Measurements from ENCODE around the gene PSENEN.

Gene PSENEN

GRCh38 chr19:35775298-35776101, 30.0 kb downstream of the PSENEN start, which contains the start of gene ARHGAP33:
ARHGAP33 (plus strand) TSS chr19:35775564; CDS start chr19:35775659, 95 bp downstream.
- DNase-seq: peak; percentile 98

GRCh38 chr19:35776102-35776788, 30.8 kb downstream of the PSENEN start:
- no peak for DNase-seq

GRCh38 chr19:35777086-35777841, 31.8 kb downstream of the PSENEN start:
- DNase-seq: no peak

- DNase-seq: no peak
Measured at GRCh38 chr19:35777961-35778360, 32.5 kb downstream of the PSENEN start.

DNA sequence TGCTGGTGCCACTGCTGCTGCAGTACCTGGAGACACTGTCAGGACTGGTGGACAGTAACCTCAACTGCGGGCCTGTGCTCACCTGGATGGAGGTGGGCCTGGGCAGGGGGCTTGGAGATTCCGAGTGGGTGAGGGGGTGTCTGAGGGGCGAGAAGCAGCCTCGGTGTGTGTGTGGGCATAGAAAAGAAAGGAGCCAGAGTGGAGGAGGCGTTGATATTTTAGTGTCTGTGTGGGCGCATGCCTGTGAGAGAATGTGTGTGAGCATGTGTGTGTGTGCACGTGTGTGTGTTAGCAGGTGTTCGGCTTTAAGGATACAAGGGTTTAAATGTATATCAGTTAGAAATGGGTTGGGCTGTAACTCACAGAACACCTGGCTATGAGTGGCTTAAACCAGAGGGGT, 33.6 kb downstream of the PSENEN start:
- DNase-seq: no peak

GRCh38 chr19:35780058-35780457, 34.6 kb downstream of the PSENEN start:
- no peak for DNase-seq

GRCh38 chr19:35780717-35781116, 35.3 kb downstream of the PSENEN start:
- DNase-seq: no peak

GRCh38 chr19:35781650-35782049, 36.2 kb downstream of the PSENEN start:
- no peak for DNase-seq

- DNase-seq: no peak
Measured at GRCh38 chr19:35782589-35782988, 37.1 kb downstream of the PSENEN start.

- DNase-seq: no peak
Measured at GRCh38 chr19:35783469-35784434, 38.3 kb downstream of the PSENEN start.

DNA sequence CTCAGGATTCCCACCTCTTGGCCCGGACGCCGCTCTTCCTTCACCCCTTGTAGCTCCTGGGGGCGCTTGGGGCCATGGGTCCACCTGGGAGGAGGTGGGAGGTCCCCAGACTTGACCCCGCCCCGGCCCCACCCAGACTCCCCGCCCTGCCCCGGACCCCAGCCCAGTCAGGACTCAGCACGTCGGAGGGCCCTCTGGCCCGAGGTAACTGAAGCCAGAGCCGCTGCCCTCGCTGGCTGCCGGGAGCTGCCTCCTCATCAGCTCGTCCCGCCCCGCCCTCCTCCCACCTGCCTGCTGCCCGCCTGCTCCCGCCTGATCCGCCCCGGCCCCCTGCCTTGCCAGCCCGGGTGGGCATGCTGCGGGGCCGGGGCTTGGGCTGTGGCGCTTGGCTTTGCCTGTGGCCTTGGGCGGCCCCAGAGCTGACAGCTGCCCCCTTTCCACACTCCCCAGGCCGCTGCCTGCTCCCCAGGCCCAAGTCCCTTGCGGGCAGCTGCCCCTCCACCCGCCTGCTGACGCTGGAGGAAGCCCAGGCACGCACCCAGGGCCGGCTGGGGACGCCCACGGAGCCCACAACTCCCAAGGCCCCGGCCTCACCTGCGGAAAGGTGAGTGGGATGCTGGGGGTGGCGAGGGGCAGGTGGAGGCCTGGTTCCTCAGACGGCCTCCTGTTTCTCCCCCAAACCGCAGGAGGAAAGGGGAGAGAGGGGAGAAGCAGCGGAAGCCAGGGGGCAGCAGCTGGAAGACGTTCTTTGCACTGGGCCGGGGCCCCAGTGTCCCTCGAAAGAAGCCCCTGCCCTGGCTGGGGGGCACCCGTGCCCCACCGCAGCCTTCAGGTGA, 39.3 kb downstream of the PSENEN start:
- DNase-seq: no peak

- no peak for DNase-seq
Measured at GRCh38 chr19:35785339-35785627, 39.8 kb downstream of the PSENEN start.

GRCh38 chr19:35786299-35787160, 41.1 kb downstream of the PSENEN start:
- no peak for DNase-seq

GRCh38 chr19:35787227-35787799, 41.9 kb downstream of the PSENEN start:
- no peak for DNase-seq

GRCh38 chr19:35788205-35788960, 42.9 kb downstream of the PSENEN start:
- DNase-seq: no peak

DNA sequence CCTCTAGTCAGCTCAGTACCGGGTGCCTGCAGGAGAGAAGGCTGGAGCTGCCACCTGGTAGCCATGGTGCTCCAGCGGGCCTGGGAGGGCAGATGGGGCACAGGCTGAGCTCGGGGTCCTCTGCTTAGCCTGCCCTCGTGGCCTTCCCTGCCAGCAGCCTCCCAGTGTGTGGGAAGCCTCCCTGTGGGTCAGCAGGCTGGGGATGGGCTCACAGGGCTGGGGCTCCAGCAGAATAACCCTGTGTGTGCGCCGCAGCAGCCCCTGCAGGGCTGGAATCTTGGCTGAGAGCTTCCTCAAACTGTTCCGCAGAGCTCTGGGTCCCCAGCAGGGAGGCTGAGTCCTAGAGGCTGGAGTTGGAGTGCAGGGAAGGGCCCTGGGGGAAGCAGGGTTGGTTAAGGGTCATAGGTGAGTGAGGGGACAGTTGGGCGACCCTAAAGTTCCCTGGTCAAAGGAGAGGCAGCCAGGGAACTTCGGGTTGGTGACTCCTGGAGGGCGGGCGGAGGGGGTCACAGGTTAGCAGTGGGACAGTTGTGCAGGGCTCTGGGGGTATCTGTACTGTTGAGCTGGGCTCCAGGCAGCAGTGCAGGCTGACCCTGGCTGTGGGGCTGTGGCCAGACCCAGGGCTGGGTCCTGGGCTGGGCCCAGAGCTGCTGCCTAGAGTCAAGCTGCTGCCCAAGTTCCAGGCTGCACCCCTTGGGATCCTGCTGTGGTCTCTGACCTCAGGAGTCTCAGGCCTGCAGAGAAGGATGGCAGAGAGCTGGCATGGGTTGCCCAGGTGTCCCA, 43.9 kb downstream of the PSENEN start:
- no peak for DNase-seq

- DNase-seq: no peak
Measured at GRCh38 chr19:35789978-35790944, 44.8 kb downstream of the PSENEN start.
